GM19239 (cell line): ENCODE results near the gene RPS6KA5.
"Not testable (repeated sequence)": the region's sequence is repeated elsewhere in the genome, so short reads cannot be mapped to it uniquely, and the experiment has no call there.

Experiments used
- DNase-seq: peaks from one replicate; pipeline ENCODE4 v3.0.0; 2011; ENCODE audit warnings: low spot score; ENCODE audit not compliant: insufficient read length
- FAIRE-seq: peaks from 2 replicates; lab custom pipeline; 2011; peaks lifted over from hg19 to GRCh38; lab: Jason Lieb, UNC

RPS6KA5 gene

GRCh38 chr14:90846511-90846910, 213.9 kb downstream of the RPS6KA5 start:
- DNase-seq (no peak), FAIRE-seq (no peak)

- DNase-seq (no peak), FAIRE-seq (no peak)
Observed at GRCh38 chr14:90844321-90844720, 216.1 kb downstream of the RPS6KA5 start.

GRCh38 chr14:90842726-90843125, 217.7 kb downstream of the RPS6KA5 start:
- no peak for DNase-seq
- FAIRE-seq: no peak

- FAIRE-seq, DNase-seq: not testable (repeated sequence)
Observed at GRCh38 chr14:90840667-90841066, 219.8 kb downstream of the RPS6KA5 start.

GRCh38 chr14:90839889-90840266, 220.6 kb downstream of the RPS6KA5 start:
- FAIRE-seq (no peak), DNase-seq (no peak)

- FAIRE-seq: no peak
- DNase-seq: no peak
Observed at GRCh38 chr14:90839024-90839888, 221.2 kb downstream of the RPS6KA5 start.

- not testable (repeated sequence) for FAIRE-seq, DNase-seq
Observed at GRCh38 chr14:90838531-90838930, 221.9 kb downstream of the RPS6KA5 start.

GRCh38 chr14:90837355-90837754, 223.1 kb downstream of the RPS6KA5 start:
- FAIRE-seq (no peak), DNase-seq (no peak)

GRCh38 chr14:90836692-90837063, 223.8 kb downstream of the RPS6KA5 start:
- DNase-seq: no peak
- no peak for FAIRE-seq

GRCh38 chr14:90831821-90832220, 228.6 kb downstream of the RPS6KA5 start:
- DNase-seq (no peak), FAIRE-seq (no peak)

GRCh38 chr14:90830931-90831701, 229.3 kb downstream of the RPS6KA5 start:
- no peak for DNase-seq
- FAIRE-seq: no peak

GRCh38 chr14:90829677-90830076, 230.8 kb downstream of the RPS6KA5 start:
- no peak for FAIRE-seq
- DNase-seq: no peak

- FAIRE-seq (peak; percentile 86), DNase-seq (peak; percentile 49)
Observed at GRCh38 chr14:90828642-90829487, 231.6 kb downstream of the RPS6KA5 start.

- DNase-seq (peak; percentile 94), FAIRE-seq (peak; percentile 87)
Observed at GRCh38 chr14:90827919-90828610, 232.4 kb downstream of the RPS6KA5 start.

GRCh38 chr14:90823542-90823941, 236.9 kb downstream of the RPS6KA5 start:
- FAIRE-seq: not testable (repeated sequence)

GRCh38 chr14:90820958-90821357, 239.5 kb downstream of the RPS6KA5 start:
- DNase-seq (no peak), FAIRE-seq (no peak)

More at GRCh38 chr14:90823542-90823941, 236.9 kb downstream of the RPS6KA5 start:
- not testable (repeated sequence) for DNase-seq

GRCh38 chr14:90819734-90820393, 240.6 kb downstream of the RPS6KA5 start:
- no peak for DNase-seq

GRCh38 chr14:90818715-90819114, 241.7 kb downstream of the RPS6KA5 start:
- FAIRE-seq (no peak), DNase-seq (no peak)

More at GRCh38 chr14:90819734-90820393, 240.6 kb downstream of the RPS6KA5 start:
- FAIRE-seq: no peak
